Omental fat pad (tissue), 4 donors: ENCODE measurements around the gene NUBPL. TPM values are rescaled to one million over a fixed set of nuclear protein-coding genes. Genes with fewer than 3 reads are reported as not detected.

Source experiments
- ATAC-seq: fragments of 150-250 bp; one replicate; pipeline ENCODE4 v1.9.1; 2016; ENCODE audit warnings: mild to moderate bottlenecking, moderate library complexity; ENCODE audit not compliant: low FRiP score
- DNase-seq: peaks from one replicate; pipeline ENCODE4 v3.0.0-alpha.2; 2019; ENCODE audit warnings: low spot score
- CTCF ChIP-seq, 3 donors: fragments of 450-650 bp; IDR thresholded peaks; one replicate each; pipeline ENCODE4 v1.5.1; 2016 to 2017; ENCODE audit warnings: antibody characterized with exemption in 3 of 3, mild to moderate bottlenecking in 3 of 3, moderate library complexity in 2 of 3
- small RNA-seq: library from RNA; depleted of rRNA; stranded (forward); fragments of <200 nt; gene quantifications from one replicate; pipeline ENCODE3, GENCODE V24; 2016
- total RNA-seq, 4 donors: library from RNA; depleted of rRNA; stranded (reverse); fragments of >200 nt; gene quantifications; one replicate each; pipeline ENCODE4 v1.1.0, GENCODE V29; 2016

The NUBPL gene
- total RNA-seq, 4 donors from 2014 or later: 9.0 to 12.9 (median 10.9) TPM

GRCh38 chr14:31909977-31910376, 348.8 kb downstream of the NUBPL start:
- DNase-seq (no peak), ATAC-seq (no peak)
- no peak for TF ChIP-seq CTCF (IDR thresholded peaks at IDR 0.05)

Small RNA genes lying within 50 kb of the gene (small RNA-seq; reads per million reads assigned to genes)
- not detected for gene RNU6-455P
- gene RNU6-602P: not detected

Other genes with a start within 250 kb of the NUBPL start
- gene HEATR5A, start 140.9 kb upstream of the NUBPL start, total RNA-seq: 10 to 100 TPM; 29.4 to 41.8 (median 31.9) TPM
- 10 to 100 TPM; 25.1 to 54.4 (median 35.9) TPM for gene DTD2, start 103.9 kb upstream of the NUBPL start, total RNA-seq
- gene GPR33, start 73.4 kb upstream of the NUBPL start, total RNA-seq: not detected